CD14-positive monocyte (primary cell): ENCODE results near the gene NQO2. TPM values are rescaled to one million over a fixed set of nuclear protein-coding genes. Genes with fewer than 3 reads are reported as not detected.

Source experiments
- DNase-seq, 3 donors: peaks; one replicate each; pipeline ENCODE4 v3.0.0-alpha.2; 2011 to 2022
- H2AFZ ChIP-seq: 2 replicates; pipeline ENCODE4 v1.6.0; 2012; ENCODE audit warnings: mild to moderate bottlenecking, low read depth, low read length, inconsistent platforms; ENCODE audit not compliant: insufficient read depth, poor library complexity, severe bottlenecking
- H3K27ac ChIP-seq, 2 donors: 1 replicate in 1 of 2; 2 replicates in 1 of 2; pipeline ENCODE4 v1.5.1; 2012 to 2013; ENCODE audit warnings: low read length in 2 of 2, control low read depth in 1 of 2, inconsistent platforms in 1 of 2, low read depth in 1 of 2, mild to moderate bottlenecking in 1 of 2
- H3K27me3 ChIP-seq, 2 donors: one replicate each; pipeline versions ENCODE4 v1.6.0 to v1.6.1; 2011 to 2013; ENCODE audit warnings: low read length in 2 of 2; ENCODE audit not compliant: control insufficient read depth in 2 of 2, insufficient read depth in 2 of 2
- H3K36me3 ChIP-seq, 2 donors: replicated peaks in 1 of 2; 1 replicate in 1 of 2; 2 replicates in 1 of 2; pipeline versions ENCODE4 v1.5.1 to v1.6.1; 2012 to 2013; ENCODE audit warnings: low read length in 2 of 2, control low read depth in 1 of 2, inconsistent platforms in 1 of 2, mild to moderate bottlenecking in 1 of 2; ENCODE audit not compliant: insufficient read depth in 2 of 2, control insufficient read depth in 1 of 2
- H3K4me1 ChIP-seq, 2 donors: 1 replicate in 1 of 2; 2 replicates in 1 of 2; pipeline versions ENCODE4 v1.5.1 to v1.6.1; 2012 to 2013; ENCODE audit warnings: low read length in 2 of 2, control low read depth in 1 of 2, inconsistent platforms in 1 of 2, mild to moderate bottlenecking in 1 of 2, moderate library complexity in 1 of 2; ENCODE audit not compliant: insufficient read depth in 2 of 2, control insufficient read depth in 1 of 2
- H3K4me2 ChIP-seq: replicated peaks from 2 replicates; pipeline ENCODE3; 2012; ENCODE audit warnings: low read length, moderate library complexity, mild to moderate bottlenecking; ENCODE audit not compliant: poor library complexity, severe bottlenecking; ENCODE audit errors: extremely low read depth
- H3K4me3 ChIP-seq, 3 experiments: fragments of 200-600 bp in 1 of 3; sonication (generic) in 1 of 3; replicated peaks in 1 of 3; 1 replicate in 2 of 3; 2 replicates in 1 of 3; pipeline ENCODE4 v1.5.1; 2011 to 2013; ENCODE audit warnings: low read length in 3 of 3, mild to moderate bottlenecking in 3 of 3, control low read depth in 2 of 3, low read depth in 2 of 3, inconsistent platforms in 1 of 3, moderate library complexity in 1 of 3
- H3K79me2 ChIP-seq: 2 replicates; pipeline ENCODE4 v1.6.0; 2012; ENCODE audit warnings: mild to moderate bottlenecking, control low read depth, inconsistent platforms, low read length, moderate library complexity; ENCODE audit not compliant: insufficient read depth
- H3K9ac ChIP-seq: 2 replicates; pipeline ENCODE4 v1.6.0; 2017; ENCODE audit warnings: low read length, mild to moderate bottlenecking; ENCODE audit not compliant: insufficient read depth, poor library complexity, severe bottlenecking
- H3K9me3 ChIP-seq, 2 donors: replicated peaks in 1 of 2; 1 replicate in 1 of 2; 2 replicates in 1 of 2; pipeline versions ENCODE4 v1.5.1 to v1.6.1; 2012 to 2013; ENCODE audit warnings: low read length in 2 of 2, control low read depth in 1 of 2; ENCODE audit not compliant: control insufficient read depth in 1 of 2, insufficient read depth in 1 of 2
- H4K20me1 ChIP-seq: 2 replicates; pipeline ENCODE4 v1.6.0; 2012; ENCODE audit warnings: mild to moderate bottlenecking, low read length, control low read depth, moderate library complexity; ENCODE audit not compliant: insufficient read depth
- H3K27ac Mint-ChIP-seq, 7 donors: one replicate each; pipeline ENCODE4 v1.8.0; 2020; ENCODE audit warnings: mild to moderate bottlenecking in 7 of 7, mixed read lengths in 7 of 7, moderate library complexity in 6 of 7, inconsistent platforms in 2 of 7
- H3K27me3 Mint-ChIP-seq, 3 donors: one replicate each; pipeline ENCODE4 v1.8.0; 2021 to 2022; ENCODE audit warnings: low read depth in 3 of 3, mild to moderate bottlenecking in 3 of 3, mixed read lengths in 3 of 3, moderate library complexity in 3 of 3, inconsistent platforms in 1 of 3
- H3K36me3 Mint-ChIP-seq, 2 donors: one replicate each; pipeline ENCODE4 v1.8.0; 2020; ENCODE audit warnings: mixed read lengths in 2 of 2, inconsistent platforms in 1 of 2, mild to moderate bottlenecking in 1 of 2
- H3K4me1 Mint-ChIP-seq: one replicate; pipeline ENCODE4 v1.8.0; 2020; ENCODE audit warnings: mild to moderate bottlenecking, mixed read lengths
- H3K4me3 Mint-ChIP-seq, 2 donors: one replicate each; pipeline ENCODE4 v1.8.0; 2020; ENCODE audit warnings: mild to moderate bottlenecking in 2 of 2, mixed read lengths in 2 of 2, moderate library complexity in 1 of 2
- H3K9me3 Mint-ChIP-seq, 7 donors: one replicate each; pipeline ENCODE4 v1.8.0; 2020 to 2022; ENCODE audit warnings: mixed read lengths in 7 of 7, mild to moderate bottlenecking in 6 of 7, moderate library complexity in 6 of 7, inconsistent platforms in 2 of 7
- CTCF ChIP-seq: fragments of 200-600 bp; IDR thresholded peaks from one replicate; pipeline ENCODE4 v1.8.0; 2022; ENCODE audit warnings: antibody characterized with exemption, mild to moderate bottlenecking
- WGBS: methylation state at CpG from one replicate; pipeline ENCODE4 v1.1.5; 2013; ENCODE audit warnings: missing lambda C conversion rate; ENCODE audit not compliant: insufficient coverage; 5-methylcytosine and 5-hydroxymethylcytosine counted together
- intact Hi-C, 2 donors: fragments of 100-400 bp; cut with micrococcal nuclease; formaldehyde crosslinking; loops; one replicate each; pipeline versions ENCODE4 v1.15.0 to v1.15.1; 2023
- polyA plus RNA-seq, 3 donors: library from polyadenylated mRNA; depleted of rRNA in 1 of 3; unstranded in 2 of 3; stranded (reverse) in 1 of 3; fragments of 300-500 nt in 2 of 3; fragments of >200 nt in 1 of 3; fragmentation: Illumina TruSeq in 2 of 3; gene quantifications; 1 replicate in 2 of 3; 2 replicates in 1 of 3; pipeline ENCODE4 v1.2.3, GENCODE V29; 2012 to 2021

The NQO2 gene
- polyA plus RNA-seq, 3 donors, result 30.0 to 281 (median 146) TPM

- Mint-ChIP-seq H3K4me1 (peaks cover 19% of the 10 kb centered on the region), H3K27ac (no peak overlapping the region), H3K9me3 (peaks cover 0 to 4% (median 0%) of the 10 kb centered on the region in 7 donors), H3K4me3 (no peak overlapping the region), H3K36me3 (no peaks in the 10 kb centered on the region), H3K27me3 (peaks cover 0 to 8% (median 3%) of the 10 kb centered on the region in 3 donors)
- TF ChIP-seq CTCF, result no peak
- H4K20me1 ChIP-seq, result no peaks in the 10 kb centered on the region
- H3K9me3 ChIP-seq, result no peaks in the 10 kb centered on the region
- no peaks in the 10 kb centered on the region for H3K27me3 ChIP-seq
- no peak overlapping the region for H3K9ac ChIP-seq
- H2AFZ ChIP-seq, result no peak overlapping the region
- no peak for DNase-seq
- H3K4me3 ChIP-seq, result no peak overlapping the region
- H3K36me3 ChIP-seq, result no peaks in the 10 kb centered on the region
- WGBS, result no CpG with 5 or more reads among the region's 3 CpGs
- no peak overlapping the region for H3K27ac ChIP-seq
- intact Hi-C loops, result no loop called here
- H3K4me1 ChIP-seq, result peaks cover 15 to 16% of the 10 kb centered on the region in 2 donors
- no peak overlapping the region for H3K4me2 ChIP-seq
- H3K79me2 ChIP-seq, result no peaks in the 10 kb centered on the region
Measured at GRCh38 chr6:3039384-3039783, 39.7 kb downstream of the NQO2 start.

DNA sequence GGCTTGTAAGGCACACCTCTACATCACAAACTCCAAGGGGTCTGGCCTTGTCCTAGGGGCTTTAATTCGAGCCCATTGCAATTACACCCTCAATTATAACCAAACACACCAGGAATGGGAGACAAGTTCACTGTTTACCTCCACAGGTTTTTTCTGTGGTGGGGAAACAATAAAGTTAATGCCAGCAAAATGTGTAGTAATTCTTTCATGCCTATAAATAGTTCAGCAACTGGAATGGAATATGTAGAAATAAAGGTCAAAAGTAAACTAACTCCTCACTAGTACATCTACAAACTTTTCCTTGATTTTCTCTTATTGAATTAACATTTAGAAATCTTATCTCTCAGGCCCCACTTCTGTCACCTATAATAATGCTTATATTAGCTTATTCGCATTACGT, 41.5 kb downstream of the NQO2 start:
- Mint-ChIP-seq H3K9me3 (no peaks in the 10 kb centered on the region), H3K4me3 (no peak overlapping the region), H3K36me3 (no peaks in the 10 kb centered on the region), H3K27ac (no peak overlapping the region), H3K4me1 (peaks cover 28% of the 10 kb centered on the region), H3K27me3 (peaks cover 0 to 4% (median 1%) of the 10 kb centered on the region in 3 donors)
- Histone ChIP-seq H3K27ac (no peak overlapping the region), H3K4me3 (no peak overlapping the region), H3K36me3 (no peaks in the 10 kb centered on the region), H2AFZ (no peak overlapping the region), H3K9me3 (no peaks in the 10 kb centered on the region), H3K9ac (no peak overlapping the region), H3K79me2 (no peaks in the 10 kb centered on the region), H3K4me2 (no peak overlapping the region), H3K27me3 (no peaks in the 10 kb centered on the region), H3K4me1 (peaks cover 21 to 22% of the 10 kb centered on the region in 2 donors), H4K20me1 (no peaks in the 10 kb centered on the region)
- 100% methylated on average over 1 of the region's 3 CpGs for WGBS
- TF ChIP-seq CTCF, result no peak
- intact Hi-C loops, result no loop called here
- no peak for DNase-seq
